Hepatocyte (in vitro differentiated cells): Measurements from ENCODE around the gene GPR62. TPM values are rescaled to one million over a fixed set of nuclear protein-coding genes. Genes with fewer than 3 reads are reported as not detected.

Experiments
- DNase-seq: peaks from one replicate; pipeline ENCODE4 v3.0.0-alpha.2; 2016; ENCODE audit warnings: low spot score
- H2AFZ ChIP-seq: fragments of 200-600 bp; sonication (generic); 2 replicates; pipeline ENCODE4 v1.6.0; 2016; ENCODE audit warnings: antibody characterized with exemption, mild to moderate bottlenecking
- H3K27ac ChIP-seq: fragments of 200-600 bp; sonication (generic); 2 replicates; pipeline ENCODE4 v1.5.1; 2016; ENCODE audit warnings: mild to moderate bottlenecking
- H3K27me3 ChIP-seq: fragments of 200-600 bp; sonication (generic); 2 replicates; pipeline ENCODE4 v1.6.1; 2016
- H3K36me3 ChIP-seq: fragments of 200-600 bp; sonication (generic); replicated peaks from 2 replicates; pipeline ENCODE4 v1.5.1; 2016; ENCODE audit warnings: low read depth; ENCODE audit not compliant: insufficient read depth
- H3K4me1 ChIP-seq: fragments of 200-600 bp; sonication (generic); 2 replicates; pipeline ENCODE4 v1.5.1; 2016; ENCODE audit warnings: mild to moderate bottlenecking, moderate library complexity; ENCODE audit not compliant: insufficient read depth
- H3K4me2 ChIP-seq: fragments of 200-600 bp; sonication (generic); 2 replicates; pipeline ENCODE4 v1.6.0; 2016
- H3K4me3 ChIP-seq: fragments of 200-600 bp; sonication (generic); 2 replicates; pipeline ENCODE4 v1.5.1; 2016; ENCODE audit warnings: mild to moderate bottlenecking
- H3K79me2 ChIP-seq: fragments of 200-600 bp; sonication (generic); 2 replicates; pipeline ENCODE4 v1.6.0; 2017; ENCODE audit warnings: mild to moderate bottlenecking
- H3K9me2 ChIP-seq: fragments of 200-600 bp; sonication (generic); replicated peaks from 2 replicates; pipeline ENCODE4 v1.6.0; 2017; ENCODE audit warnings: mild to moderate bottlenecking; ENCODE audit not compliant: insufficient read depth
- H3K9me3 ChIP-seq: fragments of 200-600 bp; sonication (generic); 2 replicates; pipeline ENCODE4 v1.5.1; 2016; ENCODE audit warnings: low read depth, mild to moderate bottlenecking
- H4K20me1 ChIP-seq: fragments of 200-600 bp; sonication (generic); 2 replicates; pipeline ENCODE4 v1.6.0; 2016; ENCODE audit warnings: mild to moderate bottlenecking; ENCODE audit not compliant: insufficient read depth, poor library complexity, severe bottlenecking
- CTCF ChIP-seq: fragments of 200-600 bp; sonication (generic); IDR thresholded peaks from 2 replicates; pipeline ENCODE4 v1.5.1; 2016; ENCODE audit warnings: antibody characterized with exemption, mild to moderate bottlenecking; ENCODE audit not compliant: poor library complexity
- EZH2 ChIP-seq: fragments of 200-600 bp; sonication (generic); IDR thresholded peaks from 2 replicates; pipeline ENCODE4 v1.6.1; 2016; ENCODE audit warnings: antibody characterized with exemption, mild to moderate bottlenecking, borderline replicate concordance
- EZH2phosphoT487 ChIP-seq: fragments of 200-600 bp; sonication (generic); IDR thresholded peaks from one replicate; pipeline ENCODE4 v1.6.1; 2018; ENCODE audit warnings: antibody characterized with exemption, mild to moderate bottlenecking, low read depth, moderate library complexity; ENCODE audit not compliant: unreplicated experiment, severe bottlenecking
- WGBS: methylation state at CpG from one replicate; pipeline ENCODE4 v1.1.6; 2016; ENCODE audit warnings: low lambda C conversion rate; ENCODE audit errors: missing lambda C conversion rate; 5-methylcytosine and 5-hydroxymethylcytosine counted together
- polyA plus RNA-seq: library from polyadenylated mRNA; unstranded; fragments of >200 nt; fragmentation: Nextera tagmentation; extraction: Ambion mirVana; gene quantifications from 2 replicates; pipeline ENCODE4 v1.2.1, GENCODE V29; 2016
- total RNA-seq: library from RNA; depleted of rRNA; stranded (reverse); fragments of >200 nt; gene quantifications from 2 replicates; pipeline ENCODE4 v1.2.3, GENCODE V29; 2014

Gene GPR62
- total and polyA plus RNA-seq, 2 experiments from 2014 or later: 0.08 TPM; not detected in 1

- no peaks in the 10 kb centered on the region for H3K4me1 ChIP-seq
- H3K4me2 ChIP-seq: no peak overlapping the region
- H3K79me2 ChIP-seq: no peaks in the 10 kb centered on the region
- H4K20me1 ChIP-seq: no peaks in the 10 kb centered on the region
- H3K27ac ChIP-seq: no peak overlapping the region
- H3K27me3 ChIP-seq: no peaks in the 10 kb centered on the region
- H3K36me3 ChIP-seq: no peaks in the 10 kb centered on the region
- H3K9me3 ChIP-seq: no peaks in the 10 kb centered on the region
- no peak overlapping the region for H2AFZ ChIP-seq
- H3K4me3 ChIP-seq: no peak overlapping the region
- H3K9me2 ChIP-seq: no peaks in the 10 kb centered on the region
- TF ChIP-seq EZH2phosphoT487 (no peak), CTCF (no peak), EZH2 (no peak)
- 75% methylated on average over 5 of the region's 5 CpGs for WGBS
- DNase-seq: no peak
These were observed 25.7 kb upstream of the GPR62 start for GRCh38 chr3:51929420-51930003.

- Histone ChIP-seq H3K4me3 (no peak overlapping the region), H3K79me2 (no peaks in the 10 kb centered on the region), H4K20me1 (no peaks in the 10 kb centered on the region), H3K27ac (no peak overlapping the region), H3K4me1 (no peaks in the 10 kb centered on the region), H3K9me3 (no peaks in the 10 kb centered on the region), H3K27me3 (no peaks in the 10 kb centered on the region), H3K4me2 (no peak overlapping the region), H3K9me2 (no peaks in the 10 kb centered on the region), H3K36me3 (no peaks in the 10 kb centered on the region), H2AFZ (no peak overlapping the region)
- DNase-seq: no peak
- 88% methylated on average over 1 of the region's 1 CpG for WGBS
- TF ChIP-seq CTCF (no peak), EZH2phosphoT487 (no peak), EZH2 (no peak)
These were observed 24.7 kb upstream of the GPR62 start for GRCh38 chr3:51930439-51930838.

GRCh38 chr3:51931756-51932155 is 23.4 kb upstream of the GPR62 start:
- Histone ChIP-seq H3K4me2 (no peak overlapping the region), H3K36me3 (no peaks in the 10 kb centered on the region), H3K9me2 (no peaks in the 10 kb centered on the region), H3K27me3 (no peaks in the 10 kb centered on the region), H3K4me3 (no peak overlapping the region), H3K27ac (no peak overlapping the region), H3K79me2 (no peaks in the 10 kb centered on the region), H3K9me3 (no peaks in the 10 kb centered on the region), H3K4me1 (no peaks in the 10 kb centered on the region), H4K20me1 (no peaks in the 10 kb centered on the region), H2AFZ (no peak overlapping the region)
- no peak for DNase-seq
- TF ChIP-seq CTCF: no peak
- TF ChIP-seq EZH2: no peak
- TF ChIP-seq EZH2phosphoT487: no peak
- WGBS: 97% methylated on average over 6 of the region's 6 CpGs
